ENCODE results near the gene IFI6.
"Not testable (repeated sequence)": the region's sequence is repeated elsewhere in the genome, so short reads cannot be mapped to it uniquely, and the experiment has no call there.

IFI6 gene

DNA sequence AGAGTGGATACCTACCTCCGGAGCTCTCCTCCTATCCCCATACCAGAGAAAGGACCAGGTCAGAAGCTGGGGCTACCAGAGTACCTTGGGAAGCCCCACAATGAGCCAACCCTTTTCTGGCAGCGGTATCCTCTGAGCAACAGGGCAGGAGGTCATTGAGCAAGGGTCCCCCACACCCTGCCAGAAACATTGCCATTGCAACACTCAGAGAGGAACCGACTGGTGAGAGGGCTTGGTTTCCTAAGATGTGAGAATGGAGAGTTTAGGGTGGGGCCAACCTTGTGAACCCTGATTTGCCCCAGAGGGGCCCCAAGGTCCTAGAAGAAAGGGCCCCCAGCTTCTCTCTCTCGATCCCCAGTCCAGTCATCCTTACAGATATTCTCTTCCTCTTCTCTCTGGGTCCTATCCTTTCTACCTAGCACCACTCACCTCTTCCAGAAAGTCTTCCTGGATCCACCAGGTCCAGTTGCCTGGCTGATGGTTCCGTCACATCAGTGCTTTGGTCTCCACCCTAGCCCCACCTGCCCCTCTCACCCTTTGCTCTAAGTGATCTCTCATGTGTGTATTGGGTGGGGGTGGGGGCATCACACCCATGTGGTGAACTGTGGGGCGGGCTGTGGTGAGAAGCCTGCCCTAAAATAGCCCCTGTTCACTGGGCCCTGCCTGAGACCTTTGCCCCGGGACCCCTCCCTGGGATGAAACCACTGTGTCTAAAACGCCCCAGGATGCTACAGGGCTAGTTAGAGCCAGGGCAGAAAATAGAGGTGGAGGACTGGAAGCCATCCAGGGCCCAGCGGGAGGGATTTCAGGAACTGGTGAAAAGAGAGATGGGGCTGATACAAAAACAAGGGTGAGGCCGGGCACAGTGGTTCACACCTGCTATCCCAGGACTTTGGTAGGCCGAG is 45.7 kb downstream of the IFI6 start:
- no peak for DNase-seq

- no peak for DNase-seq
Measured at GRCh38 chr1:27624467-27625178, 47.4 kb downstream of the IFI6 start.

- no peak for DNase-seq
Measured at GRCh38 chr1:27623327-27624212, 48.4 kb downstream of the IFI6 start.

DNA sequence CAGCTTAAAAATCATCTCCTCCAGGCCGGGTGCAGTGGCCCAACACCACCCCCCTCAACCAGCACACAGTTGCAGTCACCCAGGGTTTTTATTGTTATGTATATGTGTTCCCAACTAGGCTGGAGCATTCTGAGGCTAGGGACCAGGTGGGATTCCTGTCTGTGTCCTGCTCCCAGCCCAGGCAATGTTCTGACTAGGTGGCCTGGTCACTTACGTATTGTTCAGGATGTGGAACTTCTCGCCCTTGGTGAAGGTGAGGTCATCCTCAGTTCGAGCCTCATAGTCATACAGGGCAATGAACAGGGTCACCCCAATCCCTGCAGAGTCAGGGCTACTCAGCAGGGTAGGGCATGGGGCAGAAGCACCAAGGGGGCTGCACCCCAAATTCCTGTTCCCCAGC is 49.2 kb downstream of the IFI6 start:
- no peak for DNase-seq

- DNase-seq: no peak
Measured at GRCh38 chr1:27621051-27621920, 50.7 kb downstream of the IFI6 start.

- DNase-seq: not testable (repeated sequence)
Measured at GRCh38 chr1:27619782-27620438, 52.1 kb downstream of the IFI6 start.

- DNase-seq: no peak
Measured at GRCh38 chr1:27618341-27619082, 53.5 kb downstream of the IFI6 start.

DNA sequence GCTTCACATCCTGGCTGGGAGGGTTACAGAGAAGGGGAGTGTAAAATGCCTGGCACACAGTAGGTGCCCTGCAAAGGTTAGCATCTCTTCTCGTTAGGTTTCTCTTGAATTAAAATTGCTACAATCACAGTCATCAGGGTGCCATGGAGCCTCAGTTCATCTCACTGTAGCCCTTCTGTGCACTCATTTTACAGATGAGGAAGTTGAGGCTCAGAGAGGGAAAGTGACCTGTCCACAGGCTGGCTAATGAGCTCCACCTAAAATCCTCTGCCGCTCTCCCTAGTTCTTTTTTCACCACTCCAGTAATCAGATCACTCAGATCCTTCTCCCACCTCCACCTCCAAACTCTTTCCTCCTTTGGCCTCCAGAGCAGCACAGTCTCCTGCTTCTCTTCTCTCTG is 54.6 kb downstream of the IFI6 start:
- DNase-seq: no peak

DNA sequence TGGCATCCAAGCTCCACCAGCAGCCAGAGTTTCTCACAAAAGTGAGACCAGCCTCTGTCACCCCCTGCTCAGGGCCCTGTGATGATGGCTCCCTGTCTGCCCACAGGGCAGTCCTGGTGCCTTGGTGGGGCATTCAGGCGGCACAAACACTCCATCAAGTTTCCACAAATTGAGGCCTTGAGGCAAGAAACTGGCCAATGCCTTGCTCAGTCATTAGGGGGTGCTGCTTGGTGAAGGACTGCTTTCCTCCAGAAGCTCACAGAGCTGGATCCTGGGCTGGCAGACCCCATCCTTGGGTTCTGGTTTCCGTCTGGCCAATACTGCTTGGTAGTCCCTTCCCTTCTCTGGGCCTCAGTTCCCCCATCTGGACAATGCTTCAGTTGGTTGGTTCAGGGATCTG is 55.6 kb downstream of the IFI6 start:
- DNase-seq: no peak
